ENCODE data around the gene NUP107. TPM values are rescaled to one million over a fixed set of nuclear protein-coding genes. Genes with fewer than 3 reads are reported as not detected.
A peak's percentile ranks its signal among the peaks of the same experiment; 100 is the strongest.

NUP107 gene
- total and polyA plus RNA-seq, 7 donors, result 6.0 to 34.3 (median 24.2) TPM

DNA sequence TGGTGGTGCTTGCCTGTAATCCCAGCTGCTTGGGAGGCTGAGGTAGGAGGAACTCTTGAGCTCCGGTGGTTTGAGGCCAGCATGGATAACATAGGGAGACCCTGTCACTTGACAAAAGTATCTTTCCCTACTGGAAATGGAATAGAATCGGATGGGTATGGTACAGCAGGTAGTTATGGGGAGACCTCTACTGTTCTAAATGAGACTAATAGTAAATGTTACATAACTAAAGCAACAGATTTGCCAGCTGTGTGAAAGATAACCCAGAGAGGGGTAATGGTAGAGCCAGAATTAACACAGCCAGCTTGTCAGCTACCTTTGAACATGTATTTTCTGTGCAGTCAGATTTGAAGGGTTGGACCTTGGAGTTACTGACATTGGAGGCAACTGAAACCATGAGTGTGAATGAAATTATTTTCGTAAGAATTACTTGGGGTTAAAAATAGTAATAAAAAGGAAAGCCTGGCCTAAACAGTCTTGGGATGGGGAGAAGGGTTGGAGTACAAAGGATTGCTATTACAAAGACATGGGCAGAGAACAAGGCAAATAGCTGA, 21.7 kb upstream of the NUP107 start:
- H3K36me3 ChIP-seq, result peaks cover 0 to 31% (median 5%) of the 10 kb centered on the region in 4 donors
- no peak overlapping the region for H3K4me3 ChIP-seq
- WGBS, 2 donors, result 85 to 86% methylated on average over 3 of the region's 3 CpGs
- H3K27me3 ChIP-seq, result no peaks in the 10 kb centered on the region
- peaks cover 0 to 7% (median 0%) of the 10 kb centered on the region in 4 donors for H3K4me1 ChIP-seq
- intact Hi-C loops (cut with DNase I), result loop anchor here (5.0 kb wide), 1 partner anchor 308 kb away; no protein-coding TSS in a partner anchor
- H3K27ac ChIP-seq, result peak overlapping the region in 1 of 4 donors; percentile 20
- DNase-seq, result no peak
- TF ChIP-seq CTCF (IDR thresholded peaks at IDR 0.05) (no peak), EP300 (IDR thresholded peaks at IDR 0.05) (no peak), POLR2AphosphoS5 (IDR thresholded peaks at IDR 0.05) (peak in 2 of 4 donors; percentile 10 to 20), POLR2A (IDR thresholded peaks at IDR 0.05) (no peak)
- no peaks in the 10 kb centered on the region for H3K9me3 ChIP-seq

DNA sequence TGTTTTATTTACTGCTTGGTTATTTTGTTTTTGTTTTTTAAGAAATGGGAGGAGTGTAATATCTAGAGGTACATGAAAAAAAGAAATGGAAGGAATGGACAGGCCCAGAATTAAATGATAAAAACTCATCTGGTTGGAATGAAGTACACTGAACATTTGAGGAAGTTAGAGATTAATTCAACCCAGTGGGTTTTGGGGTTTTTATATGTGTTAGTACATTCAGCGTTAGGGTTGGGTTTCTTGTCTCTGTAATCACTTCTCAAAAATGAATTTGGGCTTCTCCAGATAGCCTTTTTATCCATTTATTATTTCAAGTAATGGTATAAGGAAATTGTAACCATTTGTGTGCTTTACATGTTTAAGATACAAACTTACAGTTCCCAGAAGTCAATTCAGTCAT, 19.5 kb upstream of the NUP107 start:
- Histone ChIP-seq H3K9me3 (no peaks in the 10 kb centered on the region), H3K27me3 (no peaks in the 10 kb centered on the region), H3K4me3 (no peak overlapping the region), H3K36me3 (peaks cover 0 to 13% (median 2%) of the 10 kb centered on the region in 4 donors), H3K4me1 (peaks cover 0 to 7% (median 0%) of the 10 kb centered on the region in 4 donors), H3K27ac (no peak overlapping the region)
- no peak for DNase-seq
- 55 to 91% methylated on average over 1 of the region's 1 CpG for WGBS, 2 donors
- no peak for TF ChIP-seq POLR2AphosphoS5 (IDR thresholded peaks at IDR 0.05)
- no peak for TF ChIP-seq CTCF (IDR thresholded peaks at IDR 0.05)
- no peak for TF ChIP-seq EP300 (IDR thresholded peaks at IDR 0.05)
- no peak for TF ChIP-seq POLR2A (IDR thresholded peaks at IDR 0.05)
- intact Hi-C loops (cut with DNase I), result loop anchor here (5.0 kb wide), 1 partner anchor 310 kb away; no protein-coding TSS in a partner anchor

- intact Hi-C loops (cut with DNase I), result loop anchor here (5.0 kb wide), 1 partner anchor 311 kb away; no protein-coding TSS in a partner anchor
- Histone ChIP-seq H3K36me3 (peaks cover 0 to 7% (median 2%) of the 10 kb centered on the region in 4 donors), H3K27ac (no peak overlapping the region), H3K9me3 (no peaks in the 10 kb centered on the region), H3K27me3 (no peaks in the 10 kb centered on the region), H3K4me3 (no peak overlapping the region), H3K4me1 (peaks cover 0 to 7% (median 0%) of the 10 kb centered on the region in 4 donors)
- TF ChIP-seq CTCF (IDR thresholded peaks at IDR 0.05) (no peak), POLR2AphosphoS5 (IDR thresholded peaks at IDR 0.05) (peak in 1 of 4 donors; percentile 24)
- 66 to 76% methylated on average over 1 of the region's 1 CpG for WGBS, 2 donors
- no peak for DNase-seq
These were observed 18.9 kb upstream of the NUP107 start for GRCh38 chr12:68667896-68668295.

GRCh38 chr12:68671179-68671578, 15.6 kb upstream of the NUP107 start:
- no peak overlapping the region for H3K4me3 ChIP-seq
- H3K27me3 ChIP-seq, result no peaks in the 10 kb centered on the region
- DNase-seq, result no peak
- H3K27ac ChIP-seq, result no peak overlapping the region
- H3K36me3 ChIP-seq, result no peaks in the 10 kb centered on the region
- peaks cover 0 to 1% (median 0%) of the 10 kb centered on the region in 4 donors for H3K4me1 ChIP-seq
- no peaks in the 10 kb centered on the region for H3K9me3 ChIP-seq
- TF ChIP-seq POLR2A (IDR thresholded peaks at IDR 0.05) (no peak), POLR2AphosphoS5 (IDR thresholded peaks at IDR 0.05) (peak in 2 of 4 donors; percentile 19 to 38)
- WGBS, 2 donors, result 80 to 93% methylated on average over 4 of the region's 4 CpGs
- intact Hi-C loops (cut with DNase I), result no loop called here

DNA sequence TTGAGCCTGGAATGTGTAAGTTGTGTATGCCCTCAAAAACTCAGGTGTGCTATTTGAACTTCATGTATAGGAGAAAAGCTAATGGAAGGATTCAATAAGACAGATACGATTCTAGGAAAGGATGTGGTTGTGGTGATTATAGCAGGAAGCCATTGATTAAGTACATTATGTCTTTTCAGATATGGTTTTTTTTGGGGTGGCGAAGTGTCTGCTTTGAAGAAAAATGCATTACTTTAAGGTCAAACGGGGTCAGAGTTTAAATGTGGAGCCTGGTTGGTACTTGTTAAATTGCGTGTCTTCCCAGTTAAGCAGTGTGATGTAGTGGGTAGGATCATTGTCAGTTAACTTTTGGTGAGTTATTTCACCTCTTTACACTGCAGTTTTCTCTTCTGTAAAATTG, 13.0 kb upstream of the NUP107 start:
- H3K4me3 ChIP-seq, result no peak overlapping the region
- intact Hi-C loops (cut with DNase I), result no loop called here
- peaks cover 0 to 5% (median 0%) of the 10 kb centered on the region in 4 donors for H3K4me1 ChIP-seq
- WGBS, 2 donors, result 70 to 74% methylated on average over 4 of the region's 4 CpGs
- H3K27ac ChIP-seq, result no peak overlapping the region
- no peak for DNase-seq
- no peaks in the 10 kb centered on the region for H3K9me3 ChIP-seq
- no peaks in the 10 kb centered on the region for H3K36me3 ChIP-seq
- TF ChIP-seq POLR2AphosphoS5 (IDR thresholded peaks at IDR 0.05) (no peak), EP300 (IDR thresholded peaks at IDR 0.05) (no peak), CTCF (IDR thresholded peaks at IDR 0.05) (no peak), POLR2A (IDR thresholded peaks at IDR 0.05) (no peak)
- H3K27me3 ChIP-seq, result no peaks in the 10 kb centered on the region

Data from sigmoid colon (tissue), 7 donors.